GM12878 (cell line): ENCODE results near the gene GRIK4.

Source experiments
- BHLHE40 ChIP-seq, 2 experiments: fragments of 450-650 bp in 1 of 2; IDR thresholded peaks; 2 replicates each; pipeline ENCODE4 v1.6.1; 2011 to 2017; ENCODE audit warnings: low read depth in 2 of 2, borderline replicate concordance in 1 of 2, improper control_type of control experiment in 1 of 2, low read length in 1 of 2, mild to moderate bottlenecking in 1 of 2
- CHD4 ChIP-seq: fragments of 200-600 bp; sonication (generic); IDR thresholded peaks from 2 replicates; pipeline ENCODE4 v1.6.1; 2016; ENCODE audit warnings: mild to moderate bottlenecking
- EP300 ChIP-seq, 2 experiments: fragments of 150-350 bp in 1 of 2; IDR thresholded peaks; 2 replicates each; pipeline ENCODE4 v1.6.1; 2011 to 2012; ENCODE audit warnings: low read depth in 2 of 2, low read length in 2 of 2, borderline replicate concordance in 1 of 2, improper control_type of control experiment in 1 of 2, inconsistent platforms in 1 of 2; ENCODE audit not compliant: control insufficient read depth in 1 of 2
- KLF5 ChIP-seq: fragments of 450-650 bp; IDR thresholded peaks from 2 replicates; pipeline ENCODE4 v1.6.1; 2014; ENCODE audit warnings: mild to moderate bottlenecking; ENCODE audit not compliant: partially characterized antibody
- MXI1 ChIP-seq: fragments of 150-350 bp; IDR thresholded peaks from 2 replicates; pipeline ENCODE4 v1.6.1; 2011; ENCODE audit warnings: low read depth, mild to moderate bottlenecking, inconsistent platforms, low read length, improper control_type of control experiment
- POLR2AphosphoS5 ChIP-seq: IDR thresholded peaks from 2 replicates; pipeline ENCODE4 v1.6.1; 2011; ENCODE audit warnings: mild to moderate bottlenecking, low read length, inconsistent platforms
- POU2F2 ChIP-seq: IDR thresholded peaks from 3 replicates; pipeline ENCODE4 v1.6.1; 2011; ENCODE audit warnings: low read depth, mild to moderate bottlenecking, low read length, borderline replicate concordance
- RB1 ChIP-seq: fragments of 450-650 bp; formaldehyde crosslinking; IDR thresholded peaks from 2 replicates; pipeline ENCODE4 v1.6.1; 2017; ENCODE audit warnings: mild to moderate bottlenecking, borderline replicate concordance
- SIN3A ChIP-seq: IDR thresholded peaks from 2 replicates; pipeline ENCODE4 v1.6.1; 2012; ENCODE audit warnings: low read depth, low read length, improper control_type of control experiment
- SRF ChIP-seq, 2 experiments: IDR thresholded peaks; 2 replicates each; pipeline ENCODE4 v1.6.1; 2011; ENCODE audit warnings: low read depth in 2 of 2, low read length in 2 of 2, mild to moderate bottlenecking in 1 of 2, moderate library complexity in 1 of 2
- SUZ12 ChIP-seq: fragments of 200-600 bp; sonication (generic); IDR thresholded peaks from one replicate; pipeline ENCODE4 v1.6.1; 2018; ENCODE audit warnings: antibody characterized with exemption, mild to moderate bottlenecking; ENCODE audit not compliant: unreplicated experiment
- TF ChIP-seq, protein P1 (sequence below), 3 experiments: IDR thresholded peaks in 2 of 3; conservative IDR thresholded peaks in 1 of 3; 2 replicates each; pipeline ENCODE4 v1.5.1; 2011; ENCODE audit warnings: low read depth in 3 of 3, low read length in 3 of 3, mild to moderate bottlenecking in 3 of 3, control low read depth in 2 of 3, moderate library complexity in 2 of 3, inconsistent platforms in 1 of 3, mixed read lengths in 1 of 3; ENCODE audit not compliant: control insufficient read depth in 2 of 3, insufficient read depth in 1 of 3; ENCODE audit errors: extremely low read depth in 1 of 3
- TF ChIP-seq, protein P2 (sequence below): IDR thresholded peaks from 2 replicates; pipeline ENCODE4 v1.6.1; 2011; ENCODE audit warnings: low read depth, low read length, improper control_type of control experiment, borderline replicate concordance

DNA sequence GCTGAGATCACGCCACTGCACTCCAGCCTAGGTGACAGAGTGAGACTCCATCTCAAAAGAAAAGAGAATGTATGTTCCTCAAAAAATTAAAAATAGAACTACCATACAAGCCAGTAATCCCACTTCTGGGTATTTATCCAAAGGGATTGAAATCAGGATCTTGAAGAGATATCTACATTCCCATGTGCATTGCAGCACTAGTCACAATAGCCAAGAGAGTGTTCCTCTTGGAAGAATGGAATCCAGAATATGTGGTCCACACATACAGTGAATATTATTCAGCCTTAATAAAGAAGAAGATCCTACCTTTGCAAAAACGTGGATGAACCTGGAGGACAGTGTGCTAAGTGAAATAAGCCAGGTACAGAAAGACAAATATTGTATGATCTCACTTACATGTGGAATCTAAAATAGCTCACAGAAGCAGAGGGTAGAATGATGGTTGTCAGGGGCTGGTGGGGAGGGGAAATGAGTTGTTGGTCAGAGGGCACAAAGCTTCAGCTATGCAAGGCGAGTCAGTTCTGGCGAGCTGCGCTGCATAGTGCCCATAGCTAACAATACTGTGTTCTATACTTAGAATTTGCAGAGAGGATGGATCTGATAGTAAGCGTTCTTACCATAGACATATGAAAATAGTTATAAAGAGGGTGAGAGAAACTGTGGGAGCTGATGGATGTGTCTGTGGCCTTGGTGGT, 32.1 kb downstream of the GRIK4 start:
- TF ChIP-seq MXI1 (no peak), KLF5 (no peak), SUZ12 (no peak), SRF (IDR thresholded peaks at IDR 0.05; ENCODE audit: low read depth in 2 of 2, low read length in 2 of 2) (no peak), BHLHE40 (IDR thresholded peaks at IDR 0.05; ENCODE audit: borderline replicate concordance in 1 of 2, low read depth in 2 of 2, low read length in 1 of 2) (no peak), POLR2AphosphoS5 (no peak), SIN3A (no peak), EP300 (IDR thresholded peaks at IDR 0.05; ENCODE audit: borderline replicate concordance in 1 of 2, control insufficient read depth in 1 of 2, low read depth in 2 of 2, low read length in 2 of 2) (no peak), RB1 (no peak), CHD4 (no peak), POU2F2 (no peak)
- TF ChIP-seq, protein P1, sequence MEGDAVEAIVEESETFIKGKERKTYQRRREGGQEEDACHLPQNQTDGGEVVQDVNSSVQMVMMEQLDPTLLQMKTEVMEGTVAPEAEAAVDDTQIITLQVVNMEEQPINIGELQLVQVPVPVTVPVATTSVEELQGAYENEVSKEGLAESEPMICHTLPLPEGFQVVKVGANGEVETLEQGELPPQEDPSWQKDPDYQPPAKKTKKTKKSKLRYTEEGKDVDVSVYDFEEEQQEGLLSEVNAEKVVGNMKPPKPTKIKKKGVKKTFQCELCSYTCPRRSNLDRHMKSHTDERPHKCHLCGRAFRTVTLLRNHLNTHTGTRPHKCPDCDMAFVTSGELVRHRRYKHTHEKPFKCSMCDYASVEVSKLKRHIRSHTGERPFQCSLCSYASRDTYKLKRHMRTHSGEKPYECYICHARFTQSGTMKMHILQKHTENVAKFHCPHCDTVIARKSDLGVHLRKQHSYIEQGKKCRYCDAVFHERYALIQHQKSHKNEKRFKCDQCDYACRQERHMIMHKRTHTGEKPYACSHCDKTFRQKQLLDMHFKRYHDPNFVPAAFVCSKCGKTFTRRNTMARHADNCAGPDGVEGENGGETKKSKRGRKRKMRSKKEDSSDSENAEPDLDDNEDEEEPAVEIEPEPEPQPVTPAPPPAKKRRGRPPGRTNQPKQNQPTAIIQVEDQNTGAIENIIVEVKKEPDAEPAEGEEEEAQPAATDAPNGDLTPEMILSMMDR (IDR thresholded peaks at IDR 0.05 in 2 of 3, conservative IDR thresholded peaks at IDR 0.05 in 1 of 3; ENCODE audit: control insufficient read depth in 2 of 3, extremely low read depth in 1 of 3, insufficient read depth in 1 of 3, low read depth in 3 of 3, low read length in 3 of 3), result no peak
- TF ChIP-seq, protein P2, sequence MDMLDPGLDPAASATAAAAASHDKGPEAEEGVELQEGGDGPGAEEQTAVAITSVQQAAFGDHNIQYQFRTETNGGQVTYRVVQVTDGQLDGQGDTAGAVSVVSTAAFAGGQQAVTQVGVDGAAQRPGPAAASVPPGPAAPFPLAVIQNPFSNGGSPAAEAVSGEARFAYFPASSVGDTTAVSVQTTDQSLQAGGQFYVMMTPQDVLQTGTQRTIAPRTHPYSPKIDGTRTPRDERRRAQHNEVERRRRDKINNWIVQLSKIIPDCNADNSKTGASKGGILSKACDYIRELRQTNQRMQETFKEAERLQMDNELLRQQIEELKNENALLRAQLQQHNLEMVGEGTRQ, result no peak
